B cell (primary cell): ENCODE measurements around the gene PDZD8. TPM values are rescaled to one million over a fixed set of nuclear protein-coding genes. Genes with fewer than 3 reads are reported as not detected.

Experiments used
- ATAC-seq: fragments of 200-7000 bp; cut with Tn5 transposase; one replicate; pipeline ENCODE4 v1.10.0; 2021; ENCODE audit warnings: low read depth, mild to moderate bottlenecking, moderate number of reproducible peaks, moderate library complexity
- CTCF ChIA-PET: fragments of 350-600 bp; sonication (Branson Sonifier 250); formaldehyde crosslinking; loops from one replicate; lab custom pipeline; 2021; ENCODE audit warnings: antibody characterized with exemption, inconsistent platforms; lab: Charles Lee
- POLR2A ChIA-PET: fragments of 350-600 bp; sonication (Branson Sonifier 250); formaldehyde crosslinking; loops from one replicate; lab custom pipeline; 2021; ENCODE audit warnings: antibody characterized with exemption; lab: Charles Lee
- DNase-seq: peaks from one replicate; pipeline ENCODE4 v3.0.0; 2013
- H2AFZ ChIP-seq: 2 replicates; pipeline ENCODE4 v1.6.1; 2012; ENCODE audit warnings: mild to moderate bottlenecking, low read depth, low read length; ENCODE audit not compliant: insufficient read depth, poor library complexity, severe bottlenecking
- H3K27ac ChIP-seq, 2 donors: 1 replicate in 1 of 2; 2 replicates in 1 of 2; pipeline ENCODE4 v1.5.1; 2012 to 2013; ENCODE audit warnings: low read length in 2 of 2, mild to moderate bottlenecking in 2 of 2, moderate library complexity in 1 of 2
- H3K27me3 ChIP-seq, 4 experiments: fragments of 200-600 bp in 1 of 4; sonication (generic) in 1 of 4; replicated peaks in 1 of 4; 1 replicate in 2 of 4; 2 replicates in 2 of 4; pipeline versions ENCODE4 v1.6.1 to v1.7.0; 2013 to 2016; ENCODE audit warnings: low read length in 3 of 4, mild to moderate bottlenecking in 2 of 4, mixed read lengths in 1 of 4, moderate library complexity in 1 of 4; ENCODE audit not compliant: insufficient read depth in 4 of 4, control insufficient read depth in 3 of 4; ENCODE audit errors: control extremely low read depth in 1 of 4
- H3K36me3 ChIP-seq, 2 experiments: replicated peaks in 1 of 2; 1 replicate in 1 of 2; 2 replicates in 1 of 2; pipeline versions ENCODE4 v1.6.1 to v1.7.1; 2013; ENCODE audit warnings: low read length in 1 of 2; ENCODE audit not compliant: insufficient read depth in 2 of 2, control insufficient read depth in 1 of 2; ENCODE audit errors: control extremely low read depth in 1 of 2, extremely low read depth in 1 of 2
- H3K4me1 ChIP-seq, 2 donors: fragments of 200-600 bp in 1 of 2; sonication (generic) in 1 of 2; 1 replicate in 1 of 2; 2 replicates in 1 of 2; pipeline versions ENCODE4 v1.5.1 to v1.6.1; 2013 to 2017; ENCODE audit warnings: low read length in 2 of 2; ENCODE audit not compliant: control insufficient read depth in 2 of 2, insufficient read depth in 2 of 2
- H3K4me2 ChIP-seq: replicated peaks from 2 replicates; pipeline ENCODE3; 2012; ENCODE audit warnings: mild to moderate bottlenecking, low read depth, low read length; ENCODE audit not compliant: poor library complexity, severe bottlenecking
- H3K4me3 ChIP-seq, 5 experiments: fragments of 200-600 bp in 1 of 5; sonication (generic) in 1 of 5; 1 replicate in 3 of 5; 2 replicates in 2 of 5; pipeline versions ENCODE4 v1.5.1 to v1.7.0; 2011 to 2016; ENCODE audit warnings: low read length in 4 of 5, mild to moderate bottlenecking in 4 of 5, low read depth in 2 of 5, control low read depth in 1 of 5, moderate library complexity in 1 of 5; ENCODE audit not compliant: insufficient read depth in 1 of 5; ENCODE audit errors: control extremely low read depth in 1 of 5, extremely low read depth in 1 of 5
- H3K79me2 ChIP-seq: fragments of 200-600 bp; sonication (generic); one replicate; pipeline ENCODE4 v1.6.0; 2016; ENCODE audit warnings: low read length; ENCODE audit not compliant: control insufficient read depth, insufficient read depth
- H3K9ac ChIP-seq: fragments of 200-600 bp; sonication (generic); 2 replicates; pipeline ENCODE4 v1.6.1; 2017; ENCODE audit warnings: mild to moderate bottlenecking, low read length, moderate library complexity
- H3K9me3 ChIP-seq, 3 donors: one replicate each; pipeline versions ENCODE4 v1.6.1 to v1.7.1; 2013; ENCODE audit warnings: low read length in 2 of 3; ENCODE audit not compliant: control insufficient read depth in 2 of 3, insufficient read depth in 1 of 3; ENCODE audit errors: control extremely low read depth in 1 of 3
- H4K20me1 ChIP-seq: 2 replicates; pipeline ENCODE4 v1.6.0; 2012; ENCODE audit warnings: mild to moderate bottlenecking, low read length; ENCODE audit not compliant: insufficient read depth, control insufficient read depth, poor library complexity, severe bottlenecking
- H3K27ac Mint-ChIP-seq: one replicate; pipeline ENCODE4 v1.8.0; 2021; ENCODE audit warnings: mixed read lengths
- H3K27me3 Mint-ChIP-seq: one replicate; pipeline ENCODE4 v1.8.0; 2021; ENCODE audit warnings: mixed read lengths
- H3K4me1 Mint-ChIP-seq: one replicate; pipeline ENCODE4 v1.8.0; 2021; ENCODE audit warnings: mixed read lengths
- H3K4me3 Mint-ChIP-seq: one replicate; pipeline ENCODE4 v1.8.0; 2021; ENCODE audit warnings: mixed read lengths
- H3K9me3 Mint-ChIP-seq: one replicate; pipeline ENCODE4 v1.8.0; 2022; ENCODE audit warnings: mixed read lengths; ENCODE audit not compliant: insufficient read depth
- EZH2 ChIP-seq: IDR thresholded peaks from 2 replicates; pipeline ENCODE4 v1.6.1; 2012; ENCODE audit warnings: borderline replicate concordance, low read depth, mild to moderate bottlenecking, moderate library complexity, low read length; ENCODE audit not compliant: insufficient read depth, poor library complexity, severe bottlenecking
- WGBS: methylation state at CpG from one replicate; pipeline ENCODE4 v1.1.5; 2013; ENCODE audit warnings: missing lambda C conversion rate; ENCODE audit not compliant: insufficient coverage; 5-methylcytosine and 5-hydroxymethylcytosine counted together
- intact Hi-C: fragments of 100-400 bp; cut with micrococcal nuclease; formaldehyde crosslinking; loops from one replicate; pipeline ENCODE4 v1.10.0; 2022
- polyA plus RNA-seq: library from polyadenylated mRNA; depleted of rRNA; stranded (reverse); fragments of >200 nt; gene quantifications from 2 replicates; pipeline ENCODE4 v1.2.3, GENCODE V29; 2012
- total RNA-seq, 2 donors: library from RNA; stranded (reverse); fragments of 120-200 nt in 1 of 2; gene quantifications; 1 replicate in 1 of 2; 2 replicates in 1 of 2; pipeline versions ENCODE4 v1.2.3 to v1.2.4, GENCODE V29; 2013 to 2022
- TF ChIP-seq, protein P1 (sequence below): fragments of 200-600 bp; IDR thresholded peaks from one replicate; pipeline ENCODE4 v1.8.0; 2022; ENCODE audit warnings: antibody characterized with exemption, mild to moderate bottlenecking

Gene PDZD8
- total and polyA plus RNA-seq, 2 donors (not counting 1 experiment from before 2014, with no cell fraction given), result 4.9 to 13.2 TPM

GRCh38 chr10:117419921-117420320, 44.7 kb upstream of the PDZD8 start:
- Histone ChIP-seq H3K9ac (no peak overlapping the region), H3K27me3 (peaks cover 0 to 6% (median 0%) of the 10 kb centered on the region in 4 experiments), H3K4me2 (no peak overlapping the region), H3K79me2 (no peaks in the 10 kb centered on the region), H3K27ac (no peak overlapping the region), H3K9me3 (peaks cover 0 to 7% (median 0%) of the 10 kb centered on the region in 3 donors), H4K20me1 (no peaks in the 10 kb centered on the region), H3K4me1 (no peaks in the 10 kb centered on the region), H3K4me3 (no peak overlapping the region), H2AFZ (no peak overlapping the region), H3K36me3 (no peaks in the 10 kb centered on the region)
- DNase-seq (no peak), ATAC-seq (no peak)
- Mint-ChIP-seq H3K4me3 (no peak overlapping the region), H3K4me1 (no peaks in the 10 kb centered on the region), H3K27ac (no peak overlapping the region), H3K27me3 (peaks cover 16% of the 10 kb centered on the region), H3K9me3 (peaks cover 3% of the 10 kb centered on the region)
- POLR2A ChIA-PET, result no interaction called here
- intact Hi-C loops, result no loop called here
- TF ChIP-seq, protein P1, sequence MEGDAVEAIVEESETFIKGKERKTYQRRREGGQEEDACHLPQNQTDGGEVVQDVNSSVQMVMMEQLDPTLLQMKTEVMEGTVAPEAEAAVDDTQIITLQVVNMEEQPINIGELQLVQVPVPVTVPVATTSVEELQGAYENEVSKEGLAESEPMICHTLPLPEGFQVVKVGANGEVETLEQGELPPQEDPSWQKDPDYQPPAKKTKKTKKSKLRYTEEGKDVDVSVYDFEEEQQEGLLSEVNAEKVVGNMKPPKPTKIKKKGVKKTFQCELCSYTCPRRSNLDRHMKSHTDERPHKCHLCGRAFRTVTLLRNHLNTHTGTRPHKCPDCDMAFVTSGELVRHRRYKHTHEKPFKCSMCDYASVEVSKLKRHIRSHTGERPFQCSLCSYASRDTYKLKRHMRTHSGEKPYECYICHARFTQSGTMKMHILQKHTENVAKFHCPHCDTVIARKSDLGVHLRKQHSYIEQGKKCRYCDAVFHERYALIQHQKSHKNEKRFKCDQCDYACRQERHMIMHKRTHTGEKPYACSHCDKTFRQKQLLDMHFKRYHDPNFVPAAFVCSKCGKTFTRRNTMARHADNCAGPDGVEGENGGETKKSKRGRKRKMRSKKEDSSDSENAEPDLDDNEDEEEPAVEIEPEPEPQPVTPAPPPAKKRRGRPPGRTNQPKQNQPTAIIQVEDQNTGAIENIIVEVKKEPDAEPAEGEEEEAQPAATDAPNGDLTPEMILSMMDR, result no peak
- TF ChIP-seq EZH2, result no peak
- CTCF ChIA-PET, result no interaction called here
- 96% methylated on average over 5 of the region's 5 CpGs for WGBS

GRCh38 chr10:117419159-117419558, 43.9 kb upstream of the PDZD8 start:
- Mint-ChIP-seq H3K27me3 (peaks cover 16% of the 10 kb centered on the region), H3K27ac (no peak overlapping the region), H3K4me3 (no peak overlapping the region), H3K4me1 (no peaks in the 10 kb centered on the region), H3K9me3 (peaks cover 3% of the 10 kb centered on the region)
- Histone ChIP-seq H3K27me3 (peaks cover 0 to 9% (median 0%) of the 10 kb centered on the region in 4 experiments), H2AFZ (no peak overlapping the region), H3K4me2 (no peak overlapping the region), H3K9ac (no peak overlapping the region), H3K79me2 (no peaks in the 10 kb centered on the region), H3K9me3 (peaks cover 0 to 7% (median 0%) of the 10 kb centered on the region in 3 donors), H4K20me1 (no peaks in the 10 kb centered on the region), H3K4me3 (no peak overlapping the region), H3K36me3 (no peaks in the 10 kb centered on the region), H3K4me1 (no peaks in the 10 kb centered on the region), H3K27ac (no peak overlapping the region)
- no CpG with 5 or more reads among the region's 2 CpGs for WGBS
- intact Hi-C loops, result no loop called here
- DNase-seq (no peak), ATAC-seq (no peak)
- CTCF ChIA-PET, result no interaction called here
- POLR2A ChIA-PET, result no interaction called here
- TF ChIP-seq, protein P1, result no peak
- no peak for TF ChIP-seq EZH2
